Activated naive CD4-positive, alpha-beta T cell treated with anti-CD3 and anti-CD28 coated beads, Interleukin-2, amount 10 ng/mL, durations not matched to agents 7 days and 5 days (primary cell): Measurements from ENCODE around the gene RASIP1.
"Not testable (repeated sequence)": the region's sequence is repeated elsewhere in the genome, so short reads cannot be mapped to it uniquely, and the experiment has no call there.

Source experiments
- CTCF ChIA-PET: fragments of 350-600 bp; sonication (Branson Sonifier 250); formaldehyde crosslinking; loops from one replicate; lab custom pipeline; 2021; ENCODE audit warnings: antibody characterized with exemption; lab: Charles Lee
- DNase-seq: peaks from one replicate; pipeline ENCODE4 v3.0.0-alpha.2; 2020
- H3K27ac Mint-ChIP-seq: one replicate; pipeline ENCODE4 v1.8.0; 2021; ENCODE audit warnings: mild to moderate bottlenecking, moderate library complexity, mixed read lengths
- H3K27me3 Mint-ChIP-seq: one replicate; pipeline ENCODE4 v1.8.0; 2021; ENCODE audit warnings: mild to moderate bottlenecking, mixed read lengths
- H3K36me3 Mint-ChIP-seq: one replicate; pipeline ENCODE4 v1.8.0; 2021; ENCODE audit warnings: mixed read lengths
- H3K4me1 Mint-ChIP-seq: one replicate; pipeline ENCODE4 v1.8.0; 2021; ENCODE audit warnings: mixed read lengths
- H3K4me3 Mint-ChIP-seq: one replicate; pipeline ENCODE4 v1.8.0; 2021; ENCODE audit warnings: mild to moderate bottlenecking, moderate library complexity, mixed read lengths
- H3K9me3 Mint-ChIP-seq: one replicate; pipeline ENCODE4 v1.8.0; 2021; ENCODE audit warnings: mixed read lengths

The RASIP1 gene, protein sequence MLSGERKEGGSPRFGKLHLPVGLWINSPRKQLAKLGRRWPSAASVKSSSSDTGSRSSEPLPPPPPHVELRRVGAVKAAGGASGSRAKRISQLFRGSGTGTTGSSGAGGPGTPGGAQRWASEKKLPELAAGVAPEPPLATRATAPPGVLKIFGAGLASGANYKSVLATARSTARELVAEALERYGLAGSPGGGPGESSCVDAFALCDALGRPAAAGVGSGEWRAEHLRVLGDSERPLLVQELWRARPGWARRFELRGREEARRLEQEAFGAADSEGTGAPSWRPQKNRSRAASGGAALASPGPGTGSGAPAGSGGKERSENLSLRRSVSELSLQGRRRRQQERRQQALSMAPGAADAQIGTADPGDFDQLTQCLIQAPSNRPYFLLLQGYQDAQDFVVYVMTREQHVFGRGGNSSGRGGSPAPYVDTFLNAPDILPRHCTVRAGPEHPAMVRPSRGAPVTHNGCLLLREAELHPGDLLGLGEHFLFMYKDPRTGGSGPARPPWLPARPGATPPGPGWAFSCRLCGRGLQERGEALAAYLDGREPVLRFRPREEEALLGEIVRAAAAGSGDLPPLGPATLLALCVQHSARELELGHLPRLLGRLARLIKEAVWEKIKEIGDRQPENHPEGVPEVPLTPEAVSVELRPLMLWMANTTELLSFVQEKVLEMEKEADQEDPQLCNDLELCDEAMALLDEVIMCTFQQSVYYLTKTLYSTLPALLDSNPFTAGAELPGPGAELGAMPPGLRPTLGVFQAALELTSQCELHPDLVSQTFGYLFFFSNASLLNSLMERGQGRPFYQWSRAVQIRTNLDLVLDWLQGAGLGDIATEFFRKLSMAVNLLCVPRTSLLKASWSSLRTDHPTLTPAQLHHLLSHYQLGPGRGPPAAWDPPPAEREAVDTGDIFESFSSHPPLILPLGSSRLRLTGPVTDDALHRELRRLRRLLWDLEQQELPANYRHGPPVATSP

GRCh38 chr19:48740164-48740972 is at the start of gene RASIP1:
TSS of gene RASIP1 (minus strand) at chr19:48740610. CDS start at chr19:48740282, 328 bp downstream.
- no peak for DNase-seq
- CTCF ChIA-PET: interaction anchor here (1.6 to 2.2 kb wide), 4 partner anchors 11 to 95 kb away, joined by 4 to 13 read pairs (median 10); partner anchors contain the start of gene CA11
- H3K36me3 Mint-ChIP-seq: no peaks in the 10 kb centered on the region
- peaks cover 31% of the 10 kb centered on the region for H3K4me1 Mint-ChIP-seq
- no peak within 1 kb of the TSS for H3K27ac Mint-ChIP-seq
- no peaks in the 10 kb centered on the region for H3K9me3 Mint-ChIP-seq
- H3K27me3 Mint-ChIP-seq: peaks cover 54% of the 10 kb centered on the region
- no peak within 1 kb of the TSS for H3K4me3 Mint-ChIP-seq

GRCh38 chr19:48787331-48787730 is 46.9 kb upstream of the RASIP1 start:
- DNase-seq, H3K4me1 Mint-ChIP-seq, H3K9me3 Mint-ChIP-seq, H3K36me3 Mint-ChIP-seq, H3K27ac Mint-ChIP-seq, H3K4me3 Mint-ChIP-seq: not testable (repeated sequence)
- CTCF ChIA-PET: interaction anchor here (0.6 to 9.8 kb wide), 23 partner anchors 14 to 412 kb away, joined by 3 to 176 read pairs (median 5); partner anchors contain the start of genes CA11, FUT1, GYS1 and HSD17B14
- H3K27me3 Mint-ChIP-seq: peaks cover 27% of the 10 kb centered on the region

DNA sequence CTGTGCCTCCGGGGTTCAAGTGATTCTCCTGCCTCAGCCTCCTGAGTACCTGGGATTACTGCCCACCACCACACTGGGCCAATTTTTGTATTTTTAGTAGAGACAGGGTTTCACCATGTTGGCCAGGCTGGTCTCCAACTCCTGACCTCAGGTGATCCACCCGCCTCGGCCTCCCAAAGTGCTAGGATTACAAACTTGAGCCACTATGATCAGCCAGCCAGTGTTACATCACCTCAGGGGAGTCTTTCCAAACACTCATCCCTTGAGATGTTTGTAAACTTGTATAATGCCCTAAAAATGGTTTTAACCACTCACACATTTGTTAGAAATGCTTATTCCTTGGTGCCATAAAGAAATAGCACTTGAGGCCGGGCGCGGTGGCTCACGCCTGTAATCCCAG is 46.0 kb upstream of the RASIP1 start:
- H3K27me3 Mint-ChIP-seq: peaks cover 35% of the 10 kb centered on the region
- DNase-seq, H3K27ac Mint-ChIP-seq, H3K9me3 Mint-ChIP-seq, H3K36me3 Mint-ChIP-seq, H3K4me3 Mint-ChIP-seq, H3K4me1 Mint-ChIP-seq: not testable (repeated sequence)
- CTCF ChIA-PET: interaction anchor here (3.9 to 9.8 kb wide), 2 partner anchors 56 to 184 kb away, joined by 22 to 176 read pairs; no protein-coding TSS in a partner anchor

DNA sequence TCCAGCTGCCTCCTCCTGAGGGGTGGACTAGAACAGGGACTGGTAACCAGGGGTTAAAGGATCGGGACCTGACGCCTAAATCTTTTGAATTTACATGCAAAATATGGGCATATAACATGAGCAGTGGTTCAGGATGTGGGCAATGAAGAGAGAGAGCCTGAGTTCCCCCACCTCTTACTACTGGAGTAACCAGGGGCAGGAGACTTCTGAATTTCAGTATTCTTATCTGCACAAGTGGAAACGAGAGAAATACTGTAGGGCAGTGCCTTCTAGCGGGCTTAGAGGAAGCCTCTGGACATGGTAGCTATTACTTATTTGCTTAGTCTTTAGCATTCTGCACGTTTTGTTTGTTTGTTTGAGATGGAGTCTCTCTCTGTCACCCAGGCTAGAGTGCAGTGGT is 44.1 kb upstream of the RASIP1 start:
- Mint-ChIP-seq H3K27ac (no peak overlapping the region), H3K9me3 (no peaks in the 10 kb centered on the region), H3K36me3 (no peaks in the 10 kb centered on the region), H3K27me3 (peaks cover 35% of the 10 kb centered on the region), H3K4me3 (no peak overlapping the region), H3K4me1 (peaks cover 3% of the 10 kb centered on the region)
- CTCF ChIA-PET: interaction anchor here (3.1 to 3.2 kb wide), 2 partner anchors 11 to 57 kb away, joined by 15 to 17 read pairs; no protein-coding TSS in a partner anchor
- no peak for DNase-seq

GRCh38 chr19:48780631-48781391 is 40.4 kb upstream of the RASIP1 start:
- H3K9me3 Mint-ChIP-seq: no peaks in the 10 kb centered on the region
- no peak for DNase-seq
- CTCF ChIA-PET: no interaction called here
- H3K4me3 Mint-ChIP-seq: no peak overlapping the region
- H3K36me3 Mint-ChIP-seq: no peaks in the 10 kb centered on the region
- H3K27me3 Mint-ChIP-seq: peaks cover 37% of the 10 kb centered on the region
- H3K4me1 Mint-ChIP-seq: peaks cover 3% of the 10 kb centered on the region
- H3K27ac Mint-ChIP-seq: no peak overlapping the region

DNA sequence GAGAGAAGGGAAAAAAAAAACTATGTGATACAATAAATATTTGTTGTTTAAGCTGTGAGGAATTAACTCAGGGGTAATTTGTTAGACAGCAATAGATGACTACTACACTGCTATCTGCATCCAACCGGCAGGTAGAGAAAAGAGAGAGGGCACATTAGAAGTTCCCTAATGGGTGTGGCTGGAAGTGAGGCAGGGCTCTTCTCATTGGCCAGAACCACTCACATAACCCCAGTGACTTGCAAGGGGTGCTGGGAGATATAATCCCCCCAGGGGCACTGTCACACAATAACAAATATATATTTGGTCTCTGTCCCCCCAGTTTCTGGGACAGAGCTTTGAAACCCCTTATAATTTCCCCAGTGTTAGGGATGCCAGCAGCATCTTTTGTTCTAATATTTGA is 39.2 kb upstream of the RASIP1 start:
- H3K4me1 Mint-ChIP-seq: peaks cover 3% of the 10 kb centered on the region
- CTCF ChIA-PET: interaction anchor here (0.6 to 1.0 kb wide), 3 partner anchors 15 to 134 kb away, joined by 3 read pairs; partner anchors contain the start of gene CA11
- no peak overlapping the region for H3K27ac Mint-ChIP-seq

GRCh38 chr19:48777720-48778119 is 37.3 kb upstream of the RASIP1 start:
- Mint-ChIP-seq H3K4me1 (peaks cover 3% of the 10 kb centered on the region), H3K27ac (no peak overlapping the region), H3K9me3 (no peaks in the 10 kb centered on the region), H3K4me3 (no peak overlapping the region), H3K36me3 (no peaks in the 10 kb centered on the region), H3K27me3 (peaks cover 18% of the 10 kb centered on the region)
- CTCF ChIA-PET: no interaction called here
- no peak for DNase-seq

More for the DNA sequence above, 39.2 kb upstream of the RASIP1 start:
- H3K36me3 Mint-ChIP-seq: no peaks in the 10 kb centered on the region
- peaks cover 26% of the 10 kb centered on the region for H3K27me3 Mint-ChIP-seq
- H3K9me3 Mint-ChIP-seq: no peaks in the 10 kb centered on the region
- H3K4me3 Mint-ChIP-seq: no peak overlapping the region
- no peak for DNase-seq

DNA sequence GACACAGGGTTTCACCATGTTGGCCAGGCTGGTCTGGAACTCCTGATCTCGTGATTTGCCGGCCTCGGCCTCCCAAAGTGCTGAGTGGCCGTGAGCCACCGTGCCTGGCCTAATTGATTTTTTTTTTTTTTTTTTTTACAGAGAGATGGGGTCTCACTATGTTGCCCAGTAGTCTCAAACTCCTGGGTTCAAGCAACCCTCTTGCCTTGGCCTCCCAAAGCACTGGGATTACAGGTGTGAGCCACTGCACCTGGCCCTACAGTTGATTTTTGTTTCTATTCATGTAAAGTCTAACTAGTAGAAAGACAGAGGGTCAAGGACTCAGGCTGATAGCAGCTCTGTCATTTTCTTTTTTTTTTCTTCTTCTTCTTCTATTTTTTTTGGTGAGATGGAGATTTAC is 36.7 kb upstream of the RASIP1 start:
- Mint-ChIP-seq H3K9me3 (no peaks in the 10 kb centered on the region), H3K4me1 (no peaks in the 10 kb centered on the region), H3K36me3 (no peaks in the 10 kb centered on the region), H3K27ac (no peak overlapping the region), H3K27me3 (peaks cover 17% of the 10 kb centered on the region), H3K4me3 (no peak overlapping the region)
- CTCF ChIA-PET: no interaction called here
- DNase-seq: no peak

DNA sequence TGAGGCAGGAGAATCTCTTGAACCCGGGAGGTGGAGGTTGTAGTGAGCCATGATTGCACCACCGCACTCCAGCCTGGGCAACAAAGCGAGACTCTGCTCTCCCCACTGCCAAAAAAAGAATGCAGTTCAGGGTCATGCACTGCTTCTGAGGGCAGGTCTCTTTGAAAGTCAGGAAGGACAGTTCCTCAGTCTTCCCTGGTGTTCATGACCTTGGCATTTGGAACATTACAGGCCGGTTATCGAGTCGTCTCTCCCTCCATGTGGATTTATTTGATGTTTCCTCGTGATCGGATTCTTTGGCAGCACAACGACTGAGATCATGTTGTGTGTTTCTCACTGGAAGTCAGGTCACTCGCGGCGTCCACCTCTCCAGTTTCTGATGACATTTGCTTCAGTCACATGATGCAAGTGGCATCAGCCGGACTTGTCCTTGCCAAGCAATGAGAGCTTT is 32.1 kb upstream of the RASIP1 start:
- Mint-ChIP-seq H3K4me3 (no peak overlapping the region), H3K9me3 (no peaks in the 10 kb centered on the region), H3K4me1 (no peaks in the 10 kb centered on the region), H3K27me3 (peaks cover 37% of the 10 kb centered on the region), H3K27ac (no peak overlapping the region), H3K36me3 (no peaks in the 10 kb centered on the region)
- DNase-seq: no peak
- CTCF ChIA-PET: no interaction called here

DNA sequence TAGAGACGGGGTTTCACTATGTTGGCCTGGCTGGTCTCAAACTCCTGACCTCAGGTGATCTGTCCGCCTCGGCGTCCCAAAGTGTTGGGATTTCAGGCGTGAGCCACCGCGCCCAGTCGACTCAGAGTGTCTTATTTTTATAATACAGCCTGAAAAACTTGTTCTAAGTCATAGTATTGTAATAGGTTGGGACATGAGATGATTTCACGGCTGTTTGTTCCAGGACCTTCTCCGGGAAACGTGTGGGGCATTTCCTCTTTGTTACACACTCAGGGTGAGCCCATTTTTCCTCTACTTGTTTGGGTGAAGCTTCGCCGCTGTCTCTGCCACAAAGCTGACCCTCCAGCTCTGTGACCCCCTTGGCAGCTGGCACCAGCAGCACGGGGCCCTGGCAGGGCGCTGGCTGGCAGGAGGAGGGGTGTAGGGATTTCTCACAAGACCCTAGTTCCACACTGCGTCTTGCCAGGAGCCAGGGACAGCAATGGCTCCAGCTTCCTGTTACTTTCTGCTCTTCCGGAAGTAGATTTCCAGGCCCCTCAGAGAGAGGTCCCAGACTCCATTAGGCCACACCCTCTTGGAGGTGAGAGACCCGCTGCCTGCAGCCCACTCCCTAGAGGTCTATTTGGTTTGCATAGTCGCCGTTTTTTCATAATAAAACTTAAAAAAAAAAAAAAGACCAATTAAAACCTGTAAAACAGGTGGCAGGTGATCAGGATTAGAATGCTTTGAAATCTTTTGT is 30.5 kb upstream of the RASIP1 start:
- CTCF ChIA-PET: interaction anchor here (2.1 kb wide), 1 partner anchor 17 kb away, joined by 7 read pairs; no protein-coding TSS in a partner anchor
- Mint-ChIP-seq H3K4me1 (no peaks in the 10 kb centered on the region), H3K36me3 (no peaks in the 10 kb centered on the region), H3K27me3 (peaks cover 45% of the 10 kb centered on the region), H3K4me3 (no peak overlapping the region), H3K9me3 (no peaks in the 10 kb centered on the region), H3K27ac (no peak overlapping the region)
- no peak for DNase-seq

- H3K27me3 Mint-ChIP-seq: peaks cover 52% of the 10 kb centered on the region
- H3K4me3 Mint-ChIP-seq: no peak overlapping the region
- H3K9me3 Mint-ChIP-seq: no peaks in the 10 kb centered on the region
- no peaks in the 10 kb centered on the region for H3K36me3 Mint-ChIP-seq
- H3K27ac Mint-ChIP-seq: no peak overlapping the region
- H3K4me1 Mint-ChIP-seq: no peaks in the 10 kb centered on the region
- CTCF ChIA-PET: interaction anchor here (2.1 kb wide), 1 partner anchor 18 kb away, joined by 7 read pairs; no protein-coding TSS in a partner anchor
- no peak for DNase-seq
These were observed 29.9 kb upstream of the RASIP1 start for GRCh38 chr19:48770266-48770665.

DNA sequence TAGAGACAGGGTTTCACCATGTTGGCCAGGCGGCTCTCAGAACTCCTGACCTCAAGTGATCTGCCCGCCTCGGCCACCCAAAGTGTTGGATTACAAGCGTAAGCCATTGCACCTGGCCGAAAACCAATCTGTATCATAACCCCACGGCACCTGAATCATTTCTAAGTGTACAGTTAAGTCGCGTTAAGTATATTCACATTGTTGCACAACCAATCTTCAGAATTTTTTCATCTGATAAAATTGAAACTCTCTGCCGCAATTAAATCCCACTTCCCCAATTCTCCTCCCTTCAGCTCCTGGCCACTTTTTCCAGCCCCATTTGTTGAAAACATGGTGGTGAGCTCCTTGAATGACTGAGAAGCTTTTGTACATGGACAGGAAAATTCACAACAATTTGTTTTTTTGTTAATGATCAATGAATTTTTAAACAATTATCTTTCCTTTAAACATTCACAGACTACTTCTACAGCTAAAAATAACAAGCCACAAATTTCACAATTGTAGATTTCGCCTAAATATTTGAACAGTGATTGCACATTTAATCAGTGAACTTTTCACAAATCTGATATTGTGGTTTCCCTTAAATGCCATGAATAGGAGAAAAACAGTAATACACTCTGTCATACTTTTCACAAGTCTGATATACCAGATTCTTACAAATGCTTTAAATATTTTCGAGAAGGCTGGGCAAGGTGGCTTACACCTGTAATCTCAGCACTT is 28.7 kb upstream of the RASIP1 start:
- CTCF ChIA-PET: interaction anchor here (2.1 kb wide), 1 partner anchor 19 kb away, joined by 7 read pairs; no protein-coding TSS in a partner anchor
- no peak overlapping the region for H3K27ac Mint-ChIP-seq
- peaks cover 53% of the 10 kb centered on the region for H3K27me3 Mint-ChIP-seq
- no peaks in the 10 kb centered on the region for H3K36me3 Mint-ChIP-seq
- no peak for DNase-seq
- H3K4me3 Mint-ChIP-seq: no peak overlapping the region
- no peaks in the 10 kb centered on the region for H3K4me1 Mint-ChIP-seq
- no peaks in the 10 kb centered on the region for H3K9me3 Mint-ChIP-seq
